IPS-18a (cell line): ENCODE results near the gene SLC49A4.

Experiments
- H3K27ac ChIP-seq: one replicate; pipeline ENCODE4 v1.5.1; 2013; ENCODE audit warnings: low read length
- H3K27me3 ChIP-seq: one replicate; pipeline ENCODE4 v1.6.1; 2013; ENCODE audit warnings: mild to moderate bottlenecking, low read length; ENCODE audit not compliant: control insufficient read depth, insufficient read depth
- H3K36me3 ChIP-seq: one replicate; pipeline ENCODE4 v1.6.1; 2013; ENCODE audit warnings: low read depth, low read length; ENCODE audit not compliant: control insufficient read depth
- H3K4me1 ChIP-seq: one replicate; pipeline ENCODE4 v1.6.1; 2013; ENCODE audit warnings: low read depth, low read length; ENCODE audit not compliant: control insufficient read depth
- H3K4me3 ChIP-seq: one replicate; pipeline ENCODE4 v1.5.1; 2013; ENCODE audit warnings: low read length
- H3K9ac ChIP-seq: one replicate; pipeline ENCODE4 v1.6.1; 2013; ENCODE audit warnings: mild to moderate bottlenecking, low read length, moderate library complexity
- H3K9me3 ChIP-seq: one replicate; pipeline ENCODE4 v1.6.1; 2013; ENCODE audit warnings: low read depth, low read length; ENCODE audit not compliant: control insufficient read depth

The SLC49A4 gene

GRCh38 chr3:122864498-122864897 lies 69.6 kb downstream of the SLC49A4 start:
- H3K27ac ChIP-seq = no peak overlapping the region
- no peaks in the 10 kb centered on the region for H3K36me3 ChIP-seq
- no peaks in the 10 kb centered on the region for H3K27me3 ChIP-seq
- H3K9me3 ChIP-seq = no peaks in the 10 kb centered on the region
- H3K9ac ChIP-seq = no peak overlapping the region
- no peaks in the 10 kb centered on the region for H3K4me1 ChIP-seq
- H3K4me3 ChIP-seq = no peak overlapping the region

- H3K9me3 ChIP-seq = no peaks in the 10 kb centered on the region
- no peak overlapping the region for H3K9ac ChIP-seq
- H3K27me3 ChIP-seq = no peaks in the 10 kb centered on the region
- no peaks in the 10 kb centered on the region for H3K36me3 ChIP-seq
- H3K27ac ChIP-seq = no peak overlapping the region
- H3K4me1 ChIP-seq = peaks cover 4% of the 10 kb centered on the region
- H3K4me3 ChIP-seq = no peak overlapping the region
Measured at GRCh38 chr3:122868322-122868721, 73.5 kb downstream of the SLC49A4 start.

GRCh38 chr3:122873741-122874515 lies 79.1 kb downstream of the SLC49A4 start:
- H3K4me3 ChIP-seq = no peak overlapping the region
- peaks cover 4% of the 10 kb centered on the region for H3K4me1 ChIP-seq
- H3K36me3 ChIP-seq = no peaks in the 10 kb centered on the region
- H3K27me3 ChIP-seq = no peaks in the 10 kb centered on the region
- no peaks in the 10 kb centered on the region for H3K9me3 ChIP-seq
- H3K27ac ChIP-seq = no peak overlapping the region
- no peak overlapping the region for H3K9ac ChIP-seq

GRCh38 chr3:122875547-122876127 lies 80.8 kb downstream of the SLC49A4 start:
- peaks cover 4% of the 10 kb centered on the region for H3K4me1 ChIP-seq

GRCh38 chr3:122880173-122880572 lies 85.3 kb downstream of the SLC49A4 start:
- Histone ChIP-seq H3K36me3 (no peaks in the 10 kb centered on the region), H3K4me3 (no peak overlapping the region), H3K9me3 (no peaks in the 10 kb centered on the region), H3K9ac (no peak overlapping the region), H3K4me1 (no peaks in the 10 kb centered on the region), H3K27me3 (no peaks in the 10 kb centered on the region), H3K27ac (no peak overlapping the region)

More at GRCh38 chr3:122875547-122876127, 80.8 kb downstream of the SLC49A4 start:
- Histone ChIP-seq H3K27me3 (no peaks in the 10 kb centered on the region), H3K36me3 (no peaks in the 10 kb centered on the region), H3K9ac (no peak overlapping the region), H3K9me3 (no peaks in the 10 kb centered on the region), H3K27ac (no peak overlapping the region), H3K4me3 (no peak overlapping the region)

- no peak overlapping the region for H3K4me3 ChIP-seq
- no peaks in the 10 kb centered on the region for H3K27me3 ChIP-seq
- H3K4me1 ChIP-seq = no peaks in the 10 kb centered on the region
- H3K36me3 ChIP-seq = no peaks in the 10 kb centered on the region
- H3K27ac ChIP-seq = no peak overlapping the region
- H3K9me3 ChIP-seq = no peaks in the 10 kb centered on the region
- no peak overlapping the region for H3K9ac ChIP-seq
Measured at GRCh38 chr3:122880624-122881023, 85.8 kb downstream of the SLC49A4 start.

- Histone ChIP-seq H3K9ac (no peak overlapping the region), H3K4me3 (no peak overlapping the region), H3K27me3 (no peaks in the 10 kb centered on the region), H3K27ac (no peak overlapping the region), H3K9me3 (no peaks in the 10 kb centered on the region), H3K4me1 (no peaks in the 10 kb centered on the region), H3K36me3 (no peaks in the 10 kb centered on the region)
Measured at GRCh38 chr3:122882361-122882947, 87.6 kb downstream of the SLC49A4 start.

GRCh38 chr3:122886251-122886650 lies 91.4 kb downstream of the SLC49A4 start:
- Histone ChIP-seq H3K36me3 (no peaks in the 10 kb centered on the region), H3K4me3 (no peak overlapping the region), H3K27ac (no peak overlapping the region), H3K9ac (no peak overlapping the region), H3K9me3 (no peaks in the 10 kb centered on the region), H3K4me1 (peaks cover 15% of the 10 kb centered on the region), H3K27me3 (no peaks in the 10 kb centered on the region)

GRCh38 chr3:122886946-122887345 lies 92.1 kb downstream of the SLC49A4 start:
- Histone ChIP-seq H3K27ac (no peak overlapping the region), H3K4me1 (peaks cover 15% of the 10 kb centered on the region), H3K27me3 (no peaks in the 10 kb centered on the region), H3K36me3 (no peaks in the 10 kb centered on the region), H3K4me3 (no peak overlapping the region), H3K9me3 (no peaks in the 10 kb centered on the region), H3K9ac (no peak overlapping the region)

- Histone ChIP-seq H3K27ac (no peak overlapping the region), H3K4me3 (no peak overlapping the region), H3K4me1 (peaks cover 20% of the 10 kb centered on the region), H3K9ac (no peak overlapping the region), H3K9me3 (no peaks in the 10 kb centered on the region), H3K36me3 (no peaks in the 10 kb centered on the region), H3K27me3 (no peaks in the 10 kb centered on the region)
Measured at GRCh38 chr3:122890077-122890719, 95.3 kb downstream of the SLC49A4 start.

GRCh38 chr3:122890720-122891220 lies 95.9 kb downstream of the SLC49A4 start:
- H3K4me3 ChIP-seq = no peak overlapping the region
- H3K27me3 ChIP-seq = no peaks in the 10 kb centered on the region
- H3K4me1 ChIP-seq = peaks cover 20% of the 10 kb centered on the region
- H3K27ac ChIP-seq = no peak overlapping the region
- H3K9ac ChIP-seq = no peak overlapping the region
- H3K36me3 ChIP-seq = no peaks in the 10 kb centered on the region
- H3K9me3 ChIP-seq = no peaks in the 10 kb centered on the region
